Measurements from ENCODE around the gene ATP5F1B. TPM values are rescaled to one million over a fixed set of nuclear protein-coding genes. Genes with fewer than 3 reads are reported as not detected.

Gene ATP5F1B
- polyA plus RNA-seq, 1 of the 3 experiments (the other 2 are of a cell fraction) = 762 TPM

GRCh38 chr12:56688129-56688845 is 42.5 kb upstream of the ATP5F1B start, which contains the start of gene PTGES3:
Gene PTGES3 (minus strand): TSS chr12:56688284. CDS start chr12:56687999, 285 bp downstream.
- peak; percentile 97 for DNase-seq
- 5% methylated on average over 40 of the region's 64 CpGs for WGBS (ENCODE audit: low lambda C conversion rate)
- peak within 1 kb of the TSS; percentile 96 for H2AFZ ChIP-seq (ENCODE audit: low read depth)

More at GRCh38 chr12:56688129-56688845, 42.5 kb upstream of the ATP5F1B start, which contains the start of gene PTGES3:
- H3K36me3 ChIP-seq (replicated peaks in 1 of 2; ENCODE audit: control insufficient read depth in 1 of 2, insufficient read depth in 2 of 2, low read length in 1 of 2) = peaks cover 0 to 12% of the 10 kb centered on the region in 2 experiments
- H3F3A ChIP-seq (replicated peaks; ENCODE audit: insufficient read depth) = peaks cover 39% of the 10 kb centered on the region
- CTCF ChIA-PET = no interaction called here
- H3K4me2 ChIP-seq = peak within 1 kb of the TSS; percentile 100
- no peaks in the 10 kb centered on the region for H3K27me3 ChIP-seq (ENCODE audit: insufficient read depth)
- no peaks in the 10 kb centered on the region for H3K9me3 ChIP-seq
- POLR2A ChIA-PET = interaction anchor here (1.5 to 2.8 kb wide), 3 partner anchors 25 to 51 kb away, joined by 4 to 12 read pairs (median 5); partner anchors contain the start of gene NACA
- peaks cover 52% of the 10 kb centered on the region for H3K79me2 ChIP-seq (ENCODE audit: insufficient read depth)
- TF ChIP-seq TCF12 (IDR thresholded peaks at IDR 0.05) (peak; percentile 9; the same call in 1 of the 2 replicates), GATA2 (CRISPR knock-in tag; IDR thresholded peaks at IDR 0.05) (no peak), YY1 (IDR thresholded peaks at IDR 0.05; ENCODE audit: low read depth) (0 out of 2 replicates have a peak, but pooled peaks have one; percentile 6), TEAD4 (IDR thresholded peaks at IDR 0.05; ENCODE audit: borderline replicate concordance, insufficient read depth) (peak; percentile 29; the same call in 1 of the 2 replicates), TAF1 (IDR thresholded peaks at IDR 0.05; ENCODE audit: borderline replicate concordance, low read depth, low read length) (peak; percentile 81), USF1 (IDR thresholded peaks at IDR 0.05; ENCODE audit: borderline replicate concordance, low read depth) (0 out of 2 replicates have a peak, but pooled peaks have one; percentile 24), NRF1 (IDR thresholded peaks at IDR 0.05; ENCODE audit: low read depth, low read length) (peak; percentile 77), SIN3A (IDR thresholded peaks at IDR 0.05; ENCODE audit: borderline replicate concordance, low read depth, low read length) (peak; percentile 74; the same call in 1 of the 2 replicates), PBX3 (IDR thresholded peaks at IDR 0.05) (0 out of 2 replicates have a peak, but pooled peaks have one; percentile 25), EZH2phosphoT487 (IDR thresholded peaks at IDR 0.05; ENCODE audit: borderline replicate concordance, low read depth) (no peak), EP300 (IDR thresholded peaks at IDR 0.05; ENCODE audit: borderline replicate concordance in 1 of 2, low read depth in 1 of 2, low read length in 1 of 2) (peak in 1 of 2 experiments; percentile 75; a peak in 2 of 4 replicates), GABPA (IDR thresholded peaks at IDR 0.05; ENCODE audit: low read depth) (peak; percentile 59; the same call in 1 of the 2 replicates), RXRA (IDR thresholded peaks at IDR 0.05; ENCODE audit: borderline replicate concordance, low read depth) (no peak), ELF1 (IDR thresholded peaks at IDR 0.05) (peak; percentile 35), NFIC (IDR thresholded peaks at IDR 0.05; ENCODE audit: borderline replicate concordance) (no peak), MAX (IDR thresholded peaks at IDR 0.05; ENCODE audit: low read depth) (peak; percentile 97), CHD2 (IDR thresholded peaks at IDR 0.05; ENCODE audit: low read length, partially characterized antibody) (peak; percentile 98), RFX5 (IDR thresholded peaks at IDR 0.05; ENCODE audit: low read length) (no peak), ZBTB33 (IDR thresholded peaks at IDR 0.05; ENCODE audit: borderline replicate concordance, low read depth) (peak; percentile 96), MXI1 (IDR thresholded peaks at IDR 0.05; ENCODE audit: low read depth, low read length) (peak; percentile 89), JUND (IDR thresholded peaks at IDR 0.05) (no peak), FOXM1 (IDR thresholded peaks at IDR 0.05; ENCODE audit: low read depth) (no peak), POLR2AphosphoS5 (IDR thresholded peaks at IDR 0.05; ENCODE audit: low read depth, low read length) (peak; percentile 88), CTCF (IDR thresholded peaks at IDR 0.05) (no peak)
- H3K4me1 ChIP-seq (ENCODE audit: control insufficient read depth in 1 of 2, insufficient read depth in 2 of 2, low read depth in 1 of 2, low read length in 1 of 2) = peaks cover 10 to 20% of the 10 kb centered on the region in 2 experiments; a peak in 3 of 4 replicates
- H4K20me1 ChIP-seq (ENCODE audit: insufficient read depth) = peaks cover 41% of the 10 kb centered on the region
- H3K9me2 ChIP-seq = no peaks in the 10 kb centered on the region
- H3K4me3 ChIP-seq (ENCODE audit: low read depth in 2 of 2, low read length in 1 of 2) = peak within 1 kb of the TSS; percentile 80 to 100
- H3K9ac ChIP-seq = peak within 1 kb of the TSS; percentile 100
- peak within 1 kb of the TSS; percentile 95 to 98 for H3K27ac ChIP-seq (ENCODE audit: low read depth in 2 of 2, low read length in 1 of 2)
